ENCODE data around the gene DOK4.
"Not testable (repeated sequence)": the region's sequence is repeated elsewhere in the genome, so short reads cannot be mapped to it uniquely, and the experiment has no call there.

Gene DOK4

DNA sequence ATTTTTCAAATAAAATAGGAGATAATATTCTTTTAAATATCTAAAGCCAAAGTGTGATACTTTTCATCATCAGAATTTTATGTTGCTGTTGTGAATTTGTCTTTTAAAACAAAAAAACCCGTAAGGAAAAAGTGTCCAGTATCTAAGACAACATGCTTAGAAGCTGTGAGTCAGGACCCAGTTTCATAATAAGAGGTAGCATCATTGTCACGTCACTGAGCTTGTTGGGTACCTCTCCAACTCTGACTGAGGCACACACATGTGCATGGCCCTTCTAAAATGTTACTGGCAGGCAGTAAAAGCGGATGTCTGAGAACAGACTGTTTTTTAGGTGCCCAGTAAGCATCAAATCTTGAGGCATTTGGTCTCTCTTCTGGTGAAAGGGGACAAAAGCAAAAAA lies 41.6 kb downstream of the DOK4 start:
- no peak for DNase-seq

DNA sequence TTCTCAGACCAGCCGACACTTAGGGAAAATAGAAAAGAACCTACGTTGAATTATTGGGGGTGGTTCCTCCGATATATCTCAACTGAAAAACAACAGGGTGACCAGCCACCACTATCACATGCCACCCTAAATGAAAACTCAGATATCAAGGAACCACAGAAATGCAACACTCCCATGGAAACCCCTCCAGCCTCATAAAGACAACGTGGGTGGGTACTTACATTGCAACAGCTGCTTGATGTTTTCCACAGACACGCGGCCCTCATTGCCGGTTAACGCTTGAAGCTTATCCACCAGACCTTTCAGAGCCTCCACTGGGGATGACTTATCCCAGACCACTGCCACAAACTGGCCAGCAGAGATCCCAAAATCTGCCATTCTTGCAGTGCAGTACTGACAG lies 45.7 kb downstream of the DOK4 start:
- DNase-seq, result not testable (repeated sequence)

GRCh38 chr16:57439947-57440346 lies 46.3 kb downstream of the DOK4 start:
- not testable (repeated sequence) for DNase-seq

DNA sequence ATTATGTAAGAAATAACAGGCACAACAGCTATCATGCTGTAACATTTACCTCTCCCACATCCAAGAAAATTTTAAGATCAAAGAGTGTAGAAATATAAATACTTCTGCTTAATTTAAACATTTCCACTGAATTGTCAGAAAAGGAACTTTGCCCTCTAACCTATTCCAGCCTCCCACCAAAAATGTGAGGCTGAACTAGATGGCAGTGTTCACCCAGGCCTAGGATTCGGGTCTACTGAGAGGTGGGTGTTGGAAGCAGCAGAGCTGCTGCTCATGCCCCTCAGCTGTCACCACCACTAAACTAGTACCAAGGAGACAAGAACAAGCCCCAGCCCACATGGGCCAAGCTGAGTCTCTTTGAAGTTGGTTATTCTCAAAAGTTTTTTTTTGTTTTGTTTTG lies 50.5 kb downstream of the DOK4 start:
- DNase-seq, result no peak

GRCh38 chr16:57434003-57434402 lies 52.3 kb downstream of the DOK4 start:
- no peak for DNase-seq

GRCh38 chr16:57432989-57433388 lies 53.3 kb downstream of the DOK4 start:
- no peak for DNase-seq

DNA sequence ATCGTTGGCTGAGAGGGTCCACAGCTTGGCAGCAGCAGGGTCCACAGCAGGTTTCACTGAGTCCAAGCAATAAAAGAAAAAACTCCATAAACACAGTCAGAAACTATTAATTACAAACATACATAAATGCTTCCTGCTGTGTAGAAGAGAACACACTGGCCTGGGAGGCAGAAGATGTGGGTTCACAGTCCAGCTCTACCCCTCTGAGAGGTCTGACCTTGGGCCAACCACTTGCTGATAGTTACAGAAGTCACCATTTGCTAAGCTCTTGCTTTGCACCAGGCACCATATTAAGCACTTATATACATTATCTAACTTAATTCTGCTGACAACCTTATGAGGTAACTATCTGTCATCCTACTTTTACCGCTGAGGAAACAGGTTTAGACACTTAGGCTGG lies 53.8 kb downstream of the DOK4 start:
- DNase-seq, result no peak

- DNase-seq, result no peak
Observed at GRCh38 chr16:57430955-57431354, 55.3 kb downstream of the DOK4 start.

GRCh38 chr16:57427824-57428223 lies 58.5 kb downstream of the DOK4 start:
- DNase-seq, result no peak

DNA sequence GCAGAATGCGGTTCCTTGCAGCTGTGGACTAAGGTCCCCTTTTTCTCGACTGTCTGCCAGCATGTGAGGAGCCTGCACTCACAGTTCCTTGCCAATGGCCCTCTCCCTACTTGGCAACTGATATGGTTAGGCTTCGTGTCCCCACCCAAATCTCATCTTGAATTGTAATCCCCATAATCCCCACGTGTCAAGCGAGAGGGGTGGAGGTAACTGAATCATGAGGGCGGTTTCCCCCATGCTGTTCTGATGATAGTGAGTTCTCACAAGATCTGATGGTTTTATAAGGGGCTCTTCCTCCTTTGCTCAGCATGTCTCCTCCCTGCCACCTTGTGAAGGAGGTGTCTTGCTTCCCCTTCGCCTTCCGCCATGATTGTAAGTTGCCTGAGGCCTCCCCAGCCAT lies 59.0 kb downstream of the DOK4 start:
- no peak for DNase-seq

GRCh38 chr16:57426356-57426755 lies 59.9 kb downstream of the DOK4 start:
- DNase-seq, result no peak

GRCh38 chr16:57424583-57424982 lies 61.7 kb downstream of the DOK4 start:
- no peak for DNase-seq

- no peak for DNase-seq
Observed at GRCh38 chr16:57423152-57423551, 63.1 kb downstream of the DOK4 start.

GRCh38 chr16:57422026-57422944 lies 64.0 kb downstream of the DOK4 start:
- DNase-seq, result no peak
